ACHN (cell line): ENCODE data around the gene OGFOD3.
A peak's percentile ranks its signal among the peaks of the same experiment; 100 is the strongest.
"Not testable (repeated sequence)": the region's sequence is repeated elsewhere in the genome, so short reads cannot be mapped to it uniquely, and the experiment has no call there.

Experiments used
- DNase-seq: peaks from one replicate; pipeline ENCODE4 v3.0.0-alpha.2; 2015
- in situ Hi-C: cut with HindIII; loops from 2 replicates; pipeline ENCODE4 v1.10.0; 2017; ENCODE audit warnings: low sequenced_read_pairs, low pct_ligation_motif_present, low pct_unique_long_range_greater_than_20kb

Gene OGFOD3

GRCh38 chr17:82351713-82352488 lies 66.5 kb downstream of the OGFOD3 start:
- DNase-seq: peak; percentile 87
- in situ Hi-C loops: no loop called here

- in situ Hi-C loops: no loop called here
- DNase-seq: no peak
Observed at GRCh38 chr17:82351254-82351712, 67.1 kb downstream of the OGFOD3 start.

GRCh38 chr17:82350182-82351030 lies 68.0 kb downstream of the OGFOD3 start:
- DNase-seq: no peak
- in situ Hi-C loops: no loop called here

GRCh38 chr17:82349287-82349701 lies 69.1 kb downstream of the OGFOD3 start:
- DNase-seq: no peak
- in situ Hi-C loops: no loop called here

- no peak for DNase-seq
- in situ Hi-C loops: no loop called here
Observed at GRCh38 chr17:82348866-82349265, 69.5 kb downstream of the OGFOD3 start.

- in situ Hi-C loops: no loop called here
- DNase-seq: no peak
Observed at GRCh38 chr17:82348434-82348833, 70.0 kb downstream of the OGFOD3 start.

- in situ Hi-C loops, DNase-seq: not testable (repeated sequence)
Observed at GRCh38 chr17:82347994-82348393, 70.4 kb downstream of the OGFOD3 start.

- no peak for DNase-seq
- in situ Hi-C loops: no loop called here
Observed at GRCh38 chr17:82346342-82347300, 71.8 kb downstream of the OGFOD3 start.

GRCh38 chr17:82345151-82345976 lies 73.0 kb downstream of the OGFOD3 start:
- DNase-seq: no peak
- in situ Hi-C loops: no loop called here

- DNase-seq: no peak
- in situ Hi-C loops: no loop called here
Observed at GRCh38 chr17:82344175-82344907, 74.0 kb downstream of the OGFOD3 start.

- in situ Hi-C loops: no loop called here
- no peak for DNase-seq
Observed at GRCh38 chr17:82343560-82343959, 74.8 kb downstream of the OGFOD3 start.

- DNase-seq: no peak
- in situ Hi-C loops: no loop called here
Observed at GRCh38 chr17:82342361-82343079, 75.9 kb downstream of the OGFOD3 start.

GRCh38 chr17:82339634-82340580 lies 78.5 kb downstream of the OGFOD3 start:
- no peak for DNase-seq
- in situ Hi-C loops: loop anchor here (5.0 kb wide), 1 partner anchor 77 kb away; the partner anchor contains the start of genes HEXD and OGFOD3
